Measurements from ENCODE around the gene UGT1A5. TPM values are rescaled to one million over a fixed set of nuclear protein-coding genes. Genes with fewer than 3 reads are reported as not detected.
"Not testable (repeated sequence)": the region's sequence is repeated elsewhere in the genome, so short reads cannot be mapped to it uniquely, and the experiment has no call there.

The UGT1A5 gene
- total RNA-seq, 1 donor from 2014 or later = not detected

DNA sequence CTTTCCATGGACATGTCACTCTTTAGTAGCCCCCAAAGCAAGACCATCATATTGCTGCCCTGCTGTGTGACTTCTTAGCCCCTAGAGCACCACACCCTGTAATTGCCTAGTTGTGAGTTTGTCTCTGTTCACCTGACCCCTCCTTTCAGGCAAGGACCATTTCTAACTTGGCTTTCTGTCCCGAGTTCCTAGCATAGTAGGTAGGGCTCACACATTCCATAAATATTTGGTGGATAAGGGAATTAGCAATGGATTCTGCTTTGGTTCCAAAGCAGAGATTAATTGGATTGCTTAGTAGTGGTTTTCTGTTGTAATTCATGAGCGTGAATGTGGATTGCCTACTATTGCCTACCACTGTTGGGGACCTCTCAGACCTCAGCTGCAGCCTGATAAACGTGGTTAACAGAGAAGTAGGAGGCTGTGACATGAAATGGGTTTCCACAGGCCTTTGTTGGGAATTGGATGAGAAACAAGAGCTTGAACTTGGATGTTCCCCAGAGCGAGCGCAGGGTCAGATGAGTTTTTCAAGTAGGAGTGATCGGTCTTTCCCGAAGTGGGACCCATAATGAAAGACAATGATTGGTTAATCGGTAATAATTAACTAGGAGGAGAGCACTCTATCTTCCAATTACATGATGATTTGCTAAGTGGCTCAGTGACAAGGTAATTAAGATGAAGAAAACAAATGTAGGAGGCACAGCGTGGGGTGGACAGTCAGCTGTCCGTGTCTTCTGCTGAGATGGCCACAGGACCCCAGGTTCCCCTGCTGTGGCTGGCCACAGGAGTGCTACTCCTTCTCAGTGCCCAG lies 34.0 kb downstream of the UGT1A5 start:
- DNase-seq = no peak

- DNase-seq = no peak
These were observed 34.5 kb downstream of the UGT1A5 start for GRCh38 chr2:233747283-233747544.

- not testable (repeated sequence) for DNase-seq
These were observed 38.0 kb downstream of the UGT1A5 start for GRCh38 chr2:233750689-233751088.

- not testable (repeated sequence) for DNase-seq
These were observed 38.7 kb downstream of the UGT1A5 start for GRCh38 chr2:233751212-233752009.

DNA sequence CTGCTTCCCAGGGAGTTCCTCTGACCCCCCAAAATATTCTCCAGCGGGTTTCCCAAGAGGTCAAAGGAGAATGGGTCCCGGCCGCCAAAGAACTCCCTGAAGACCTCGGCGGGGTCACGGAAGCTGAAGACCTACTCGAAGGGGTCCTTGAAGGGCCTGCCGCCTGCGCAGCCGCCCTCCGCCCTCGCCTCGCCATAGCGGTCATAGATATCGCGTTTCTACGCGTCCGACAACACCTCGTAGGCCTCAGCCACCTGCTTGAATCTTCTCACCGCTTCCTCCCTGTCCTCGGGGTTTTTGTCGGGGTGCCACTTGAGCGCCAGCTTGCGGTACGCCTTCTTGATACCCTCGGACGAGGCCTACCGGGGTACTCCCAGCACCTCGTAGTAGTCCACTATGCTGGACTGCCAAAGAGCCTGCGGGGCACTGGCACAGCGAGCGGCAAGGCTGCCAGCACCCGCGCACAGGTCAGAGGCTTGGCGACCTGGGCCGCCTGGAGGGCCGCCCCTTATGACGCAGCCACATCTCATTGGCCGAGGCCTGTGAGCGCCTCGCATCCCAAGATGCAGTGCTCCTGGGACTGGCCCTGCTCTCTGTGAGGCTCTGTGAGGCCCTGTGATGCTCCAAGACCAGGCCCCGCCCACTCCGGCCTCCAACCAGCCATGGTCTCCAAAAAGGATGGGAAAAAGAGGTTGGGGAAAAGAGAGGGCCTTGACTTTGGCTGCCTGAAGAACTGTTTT lies 42.3 kb downstream of the UGT1A5 start:
- DNase-seq = no peak

DNA sequence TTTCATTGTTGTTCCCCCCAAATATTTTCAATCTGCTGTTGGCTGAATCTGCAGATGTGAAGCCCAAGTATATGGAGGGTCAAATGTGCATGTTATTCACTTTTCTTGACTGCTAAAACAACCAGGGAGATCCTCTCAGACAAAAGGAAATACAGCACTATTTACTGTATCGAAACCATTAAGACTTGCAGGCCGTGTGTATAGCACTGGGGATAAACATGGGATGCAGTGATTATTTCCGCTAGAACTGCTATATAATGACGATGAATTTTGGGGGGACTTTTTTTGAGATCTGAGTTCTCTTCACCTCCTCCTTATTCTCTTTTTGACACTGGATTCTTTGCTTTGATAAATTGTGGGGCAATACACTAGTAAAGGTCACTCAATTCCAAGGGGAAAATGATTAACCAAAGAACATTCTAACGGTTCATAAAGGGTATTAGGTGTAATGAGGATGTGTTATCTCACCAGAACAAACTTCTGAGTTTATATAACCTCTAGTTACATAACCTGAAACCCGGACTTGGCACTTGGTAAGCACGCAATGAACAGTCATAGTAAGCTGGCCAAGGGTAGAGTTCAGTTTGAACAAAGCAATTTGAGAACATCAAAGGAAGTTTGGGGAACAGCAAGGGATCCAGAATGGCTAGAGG lies 43.8 kb downstream of the UGT1A5 start:
- no peak for DNase-seq

DNA sequence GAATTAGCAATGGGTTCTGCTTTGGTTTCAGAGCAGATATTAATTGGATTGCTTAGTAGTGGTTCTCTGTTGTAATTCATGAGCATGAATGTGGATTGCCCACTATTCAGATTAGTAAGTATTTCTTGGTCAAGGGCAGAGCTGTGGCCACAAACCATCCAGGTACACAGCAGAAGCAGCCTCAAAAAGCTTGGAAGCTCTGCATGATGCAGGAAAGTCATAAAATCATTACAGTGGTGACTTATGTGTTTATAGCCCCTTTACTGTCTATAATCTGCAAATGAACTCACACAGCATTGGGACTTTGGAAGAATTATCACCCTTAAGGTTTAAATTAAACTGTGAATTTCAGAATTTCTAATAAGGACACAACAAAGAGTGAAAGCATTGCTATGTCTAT lies 45.4 kb downstream of the UGT1A5 start:
- no peak for DNase-seq

DNA sequence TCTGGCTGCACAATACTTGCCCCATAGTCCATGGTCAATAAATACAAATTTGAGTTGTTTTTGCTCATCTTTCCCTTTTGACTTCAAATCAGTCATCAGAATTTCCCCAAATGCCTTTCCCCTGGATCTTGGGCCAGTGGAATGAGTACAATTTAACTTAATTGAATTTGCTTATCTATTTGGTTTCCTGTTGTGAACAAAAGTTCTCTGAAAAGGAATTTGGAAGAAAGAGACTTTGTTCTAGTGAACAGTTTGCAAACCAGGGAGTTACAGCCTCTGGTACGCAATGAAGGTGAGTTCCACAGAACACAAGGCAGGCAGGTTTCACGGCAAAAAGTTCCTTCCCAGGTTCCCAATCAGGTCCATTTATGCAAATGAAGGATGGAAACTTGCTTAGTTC lies 46.1 kb downstream of the UGT1A5 start:
- DNase-seq = no peak

DNA sequence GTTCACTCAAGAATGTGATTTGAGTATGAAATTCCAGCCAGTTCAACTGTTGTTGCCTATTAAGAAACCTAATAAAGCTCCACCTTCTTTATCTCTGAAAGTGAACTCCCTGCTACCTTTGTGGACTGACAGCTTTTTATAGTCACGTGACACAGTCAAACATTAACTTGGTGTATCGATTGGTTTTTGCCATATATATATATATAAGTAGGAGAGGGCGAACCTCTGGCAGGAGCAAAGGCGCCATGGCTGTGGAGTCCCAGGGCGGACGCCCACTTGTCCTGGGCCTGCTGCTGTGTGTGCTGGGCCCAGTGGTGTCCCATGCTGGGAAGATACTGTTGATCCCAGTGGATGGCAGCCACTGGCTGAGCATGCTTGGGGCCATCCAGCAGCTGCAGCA lies 47.3 kb downstream of the UGT1A5 start, which contains the start of gene UGT1A1:
Gene UGT1A1 (plus strand): TSS at position 228 of the 400 bp plus-strand sequence. CDS start 18 bp downstream, at position 246.
- no peak for DNase-seq

DNA sequence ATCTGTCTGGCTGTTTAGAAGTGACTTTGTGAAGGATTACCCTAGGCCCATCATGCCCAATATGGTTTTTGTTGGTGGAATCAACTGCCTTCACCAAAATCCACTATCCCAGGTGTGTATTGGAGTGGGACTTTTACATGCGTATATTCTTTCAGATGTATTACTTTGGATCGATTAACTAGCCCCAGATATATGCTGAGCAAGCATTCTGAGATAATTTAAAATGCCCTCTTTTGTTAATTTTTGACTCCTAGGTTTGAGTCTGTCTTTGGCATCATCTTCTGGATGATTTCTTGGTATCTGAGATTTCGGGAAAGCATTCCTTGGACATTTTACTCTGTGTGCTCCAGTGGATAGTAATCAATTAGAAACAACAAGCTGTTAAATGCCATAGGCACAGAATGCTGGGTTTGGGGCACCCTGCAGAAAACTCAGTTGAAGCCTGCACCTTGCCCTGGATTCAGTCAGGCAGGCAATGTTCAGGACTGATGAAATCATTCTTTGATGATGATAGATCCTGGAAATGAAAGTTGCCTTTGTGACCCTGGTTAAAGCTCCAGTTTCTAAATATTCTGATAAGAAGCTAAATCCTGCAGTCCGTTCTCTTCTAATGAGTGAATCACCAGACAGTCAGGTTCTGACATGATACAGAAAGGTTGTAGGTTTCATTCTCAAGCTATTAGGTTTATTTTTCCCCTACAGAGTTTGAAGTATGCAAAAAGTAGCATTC lies 48.5 kb downstream of the UGT1A5 start:
- DNase-seq = no peak

GRCh38 chr2:233764264-233764663 lies 51.6 kb downstream of the UGT1A5 start:
- DNase-seq = no peak

DNA sequence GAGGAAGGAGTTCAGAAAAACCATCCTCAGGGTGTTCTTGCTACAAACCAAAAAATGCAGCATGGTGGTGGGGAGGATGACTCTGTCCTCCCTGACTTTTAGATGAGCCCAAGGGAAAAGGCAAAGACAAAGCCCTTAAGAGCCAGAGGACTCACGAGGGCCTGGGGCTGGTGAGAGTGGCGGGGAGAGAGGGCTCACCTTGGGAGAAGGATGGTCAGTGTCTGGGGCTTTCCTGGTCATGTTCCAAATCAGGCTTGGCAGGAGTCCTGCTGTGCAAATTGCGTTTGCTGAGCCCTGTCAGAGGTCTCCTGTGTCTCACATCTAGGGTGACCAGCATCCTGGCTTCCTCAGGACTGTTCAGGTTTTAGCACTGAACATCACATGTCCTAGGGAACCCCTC lies 52.1 kb downstream of the UGT1A5 start:
- DNase-seq = no peak

- no peak for DNase-seq
These were observed 53.7 kb downstream of the UGT1A5 start for GRCh38 chr2:233766416-233766815.

GRCh38 chr2:233768076-233768475 lies 55.4 kb downstream of the UGT1A5 start:
- no peak for DNase-seq

DNA sequence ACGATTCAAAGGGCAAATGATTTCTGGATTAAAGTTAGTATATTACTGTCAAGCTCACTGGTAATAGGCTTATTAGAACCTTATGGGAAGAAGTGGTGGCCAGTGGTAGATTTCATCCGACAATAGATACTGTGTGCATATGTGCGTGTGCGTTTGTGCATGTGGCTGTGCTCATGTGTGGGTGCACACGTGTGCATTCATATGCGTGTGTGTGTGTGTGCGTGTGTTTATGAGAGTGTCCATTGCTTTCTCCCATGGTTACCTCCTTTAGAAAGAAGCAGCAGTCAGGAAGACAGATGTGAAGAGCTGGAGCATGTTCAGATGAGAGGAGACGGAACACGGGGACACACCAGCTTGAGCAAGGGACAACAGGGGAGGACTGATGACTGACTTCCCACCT lies 56.6 kb downstream of the UGT1A5 start:
- no peak for DNase-seq

DNA sequence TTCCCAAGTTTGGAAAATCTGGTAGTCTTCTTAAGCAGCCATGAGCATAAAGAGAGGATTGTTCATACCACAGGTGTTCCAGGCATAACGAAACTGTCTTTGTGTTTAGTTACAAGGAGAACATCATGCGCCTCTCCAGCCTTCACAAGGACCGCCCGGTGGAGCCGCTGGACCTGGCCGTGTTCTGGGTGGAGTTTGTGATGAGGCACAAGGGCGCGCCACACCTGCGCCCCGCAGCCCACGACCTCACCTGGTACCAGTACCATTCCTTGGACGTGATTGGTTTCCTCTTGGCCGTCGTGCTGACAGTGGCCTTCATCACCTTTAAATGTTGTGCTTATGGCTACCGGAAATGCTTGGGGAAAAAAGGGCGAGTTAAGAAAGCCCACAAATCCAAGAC lies 59.4 kb downstream of the UGT1A5 start:
- no peak for DNase-seq

GRCh38 chr2:233772583-233772982 lies 59.9 kb downstream of the UGT1A5 start:
- no peak for DNase-seq

- no peak for DNase-seq
These were observed 61.1 kb downstream of the UGT1A5 start for GRCh38 chr2:233773854-233774253.

GRCh38 chr2:233775414-233775813 lies 62.7 kb downstream of the UGT1A5 start:
- DNase-seq = no peak

DNA sequence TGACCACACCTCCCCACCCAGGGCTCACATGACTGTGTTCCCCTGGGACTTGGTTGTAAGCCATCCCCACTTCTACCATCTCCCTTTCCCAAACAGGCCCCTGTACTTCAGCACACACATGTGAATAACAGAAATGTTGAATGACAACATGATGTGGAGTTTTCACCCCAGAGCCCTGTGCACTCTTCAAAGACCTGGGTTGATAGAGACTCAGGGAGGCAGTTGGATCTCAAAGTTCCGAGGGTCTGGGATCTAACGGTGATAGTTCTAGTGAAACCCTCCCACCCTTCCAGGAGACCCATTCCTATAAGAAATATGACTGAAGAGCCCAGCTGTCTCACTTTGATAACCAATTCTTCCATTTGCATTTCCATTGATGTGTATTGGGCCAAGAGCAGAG lies 65.3 kb downstream of the UGT1A5 start, which contains the start of gene MROH2A:
Gene MROH2A (plus strand): TSS at position 301 of the 400 bp plus-strand sequence. CDS start 1,029 bp downstream, outside the sequence.
- DNase-seq = no peak

DNA sequence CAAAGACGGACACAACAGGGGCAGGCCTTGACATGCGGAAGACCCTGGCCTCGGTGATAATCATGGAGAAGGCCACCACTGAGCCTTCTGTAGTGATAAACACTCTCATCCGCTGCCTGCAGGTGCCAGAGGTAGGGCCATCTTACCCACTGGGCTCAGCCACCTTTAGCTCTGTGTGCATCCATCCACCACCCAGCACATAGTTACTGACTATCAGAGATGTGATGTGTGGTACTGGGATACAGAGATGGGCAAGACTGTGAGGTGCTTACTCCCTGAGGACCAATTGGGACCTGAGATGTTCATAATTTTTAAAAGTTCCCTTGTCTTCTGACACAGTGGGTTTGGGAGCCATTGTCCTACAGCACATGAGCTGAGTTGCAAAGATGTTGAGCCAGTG lies 67.0 kb downstream of the UGT1A5 start:
- no peak for DNase-seq

DNA sequence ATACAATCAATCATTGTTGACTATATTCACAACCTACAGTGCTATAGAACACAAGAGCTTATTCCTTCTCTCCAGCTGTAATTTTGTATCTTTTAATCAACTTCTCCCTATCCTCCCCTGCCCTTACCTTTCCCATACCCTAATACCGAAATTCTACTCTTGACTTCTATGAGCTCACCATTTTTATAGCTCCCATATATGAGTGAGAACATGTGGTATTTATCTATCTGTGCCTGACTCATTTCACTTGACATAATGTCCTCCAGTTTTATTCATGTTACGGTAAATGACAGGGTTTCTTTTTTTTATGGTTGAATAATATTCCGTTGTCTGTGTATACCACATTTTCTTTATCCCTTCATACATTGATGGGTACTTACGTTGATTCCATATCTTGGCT lies 68.1 kb downstream of the UGT1A5 start:
- DNase-seq = no peak

All from occipital lobe (tissue), 2 donors.